HepG2 (cell line): ENCODE results near the gene TTBK1. TPM values are rescaled to one million over a fixed set of nuclear protein-coding genes. Genes with fewer than 3 reads are reported as not detected.

Experiments used
- MAFF ChIP-seq: IDR thresholded peaks from 2 replicates; pipeline ENCODE4 v1.6.1; 2011; ENCODE audit warnings: low read depth, low read length, improper control_type of control experiment
- MYPOP ChIP-seq: sonication (generic); formaldehyde crosslinking; IDR thresholded peaks from 2 replicates; pipeline ENCODE4 v1.8.1; 2023; ENCODE audit warnings: mild to moderate bottlenecking, moderate library complexity, missing genetic modification reagents
- PBX2 ChIP-seq: IDR thresholded peaks from 2 replicates; pipeline ENCODE4 v1.6.1; 2016; ENCODE audit warnings: control low read depth
- RBM22 ChIP-seq: fragments of 200-400 bp; formaldehyde crosslinking; optimal IDR thresholded peaks from 2 replicates; pipeline ENCODE3; 2017; ENCODE audit warnings: mild to moderate bottlenecking, low read length, moderate library complexity
- RXRA ChIP-seq: sonication (generic); formaldehyde crosslinking; IDR thresholded peaks from 2 replicates; pipeline ENCODE4 v1.5.1; 2020; ENCODE audit warnings: missing genetic modification reagents
- SKI ChIP-seq: fragments of 450-650 bp; IDR thresholded peaks from one replicate; pipeline ENCODE4 v1.6.1; 2018; ENCODE audit warnings: mild to moderate bottlenecking; ENCODE audit not compliant: partially characterized antibody
- SP140L ChIP-seq: sonication (generic); formaldehyde crosslinking; IDR thresholded peaks from 2 replicates; pipeline ENCODE4 v1.4.0; 2020; ENCODE audit warnings: missing genetic modification reagents, borderline replicate concordance
- TOPORS ChIP-seq: sonication (generic); formaldehyde crosslinking; IDR thresholded peaks from 2 replicates; pipeline ENCODE4 v1.8.0; 2023; ENCODE audit warnings: mild to moderate bottlenecking, missing genetic modification reagents
- ZNF367 ChIP-seq: sonication (generic); formaldehyde crosslinking; IDR thresholded peaks from 2 replicates; pipeline ENCODE4 v1.4.0; 2020; ENCODE audit warnings: missing genetic modification reagents, borderline replicate concordance
- ZNF570 ChIP-seq: sonication (generic); formaldehyde crosslinking; IDR thresholded peaks from 2 replicates; pipeline ENCODE4 v1.4.0; 2020; ENCODE audit warnings: mild to moderate bottlenecking, missing genetic modification reagents, borderline replicate concordance
- ZNF776 ChIP-seq: sonication (generic); formaldehyde crosslinking; IDR thresholded peaks from 2 replicates; pipeline ENCODE4 v1.4.0; 2020; ENCODE audit warnings: mild to moderate bottlenecking, missing genetic modification reagents
- ZNF781 ChIP-seq: sonication (generic); formaldehyde crosslinking; IDR thresholded peaks from 2 replicates; pipeline ENCODE4 v1.5.1; 2020; ENCODE audit warnings: borderline replicate concordance, mild to moderate bottlenecking, missing genetic modification reagents; ENCODE audit errors: not compliant biosample characterization
- polyA plus RNA-seq, 8 experiments: library from polyadenylated mRNA; depleted of rRNA in 3 of 8; stranded (reverse) in 7 of 8; unstranded in 1 of 8; fragments of >200 nt; fragmentation: Illumina TruSeq in 4 of 8; extraction: Trizol in 4 of 8; gene quantifications; 2 replicates each; pipeline versions ENCODE4 v1.2.1 to v1.2.3, GENCODE V29; 2011 to 2016; ENCODE audit warnings: low read depth in 4 of 8, missing spikeins in 1 of 8, mixed read lengths in 1 of 8; ENCODE audit not compliant: insufficient read depth in 1 of 8
- total RNA-seq, 5 experiments: library from RNA; depleted of rRNA; stranded (reverse); fragments of >200 nt; fragmentation: Illumina TruSeq; extraction: Trizol; gene quantifications; 2 replicates each; pipeline ENCODE4 v1.2.3, GENCODE V29; 2016; ENCODE audit warnings: low read depth in 1 of 5
- TF ChIP-seq, protein P1 (sequence below): sonication (generic); formaldehyde crosslinking; conservative IDR thresholded peaks from 2 replicates; pipeline ENCODE4 v1.4.0; 2020; ENCODE audit warnings: mild to moderate bottlenecking, missing genetic modification reagents, moderate library complexity
- TF ChIP-seq, protein P2 (sequence below): IDR thresholded peaks from 2 replicates; pipeline ENCODE4 v1.6.1; 2016; ENCODE audit warnings: low read depth
- TF ChIP-seq, protein P3 (sequence below): sonication (generic); formaldehyde crosslinking; IDR thresholded peaks from 2 replicates; pipeline ENCODE4 v1.4.0; 2020; ENCODE audit warnings: missing genetic modification reagents
- TF ChIP-seq, protein P4 (sequence below): sonication (generic); formaldehyde crosslinking; IDR thresholded peaks from 2 replicates; pipeline ENCODE4 v1.4.0; 2020; ENCODE audit warnings: low read depth, mild to moderate bottlenecking, missing genetic modification reagents

Gene TTBK1
- total and polyA plus RNA-seq, 2 of the 13 experiments (the other 11 are each of a cell fraction or from before 2014, with no cell fraction given): 0.24 to 0.33 TPM

GRCh38 chr6:43274127-43274915 is 31.0 kb downstream of the TTBK1 start (continued):
- TF ChIP-seq, protein P1, sequence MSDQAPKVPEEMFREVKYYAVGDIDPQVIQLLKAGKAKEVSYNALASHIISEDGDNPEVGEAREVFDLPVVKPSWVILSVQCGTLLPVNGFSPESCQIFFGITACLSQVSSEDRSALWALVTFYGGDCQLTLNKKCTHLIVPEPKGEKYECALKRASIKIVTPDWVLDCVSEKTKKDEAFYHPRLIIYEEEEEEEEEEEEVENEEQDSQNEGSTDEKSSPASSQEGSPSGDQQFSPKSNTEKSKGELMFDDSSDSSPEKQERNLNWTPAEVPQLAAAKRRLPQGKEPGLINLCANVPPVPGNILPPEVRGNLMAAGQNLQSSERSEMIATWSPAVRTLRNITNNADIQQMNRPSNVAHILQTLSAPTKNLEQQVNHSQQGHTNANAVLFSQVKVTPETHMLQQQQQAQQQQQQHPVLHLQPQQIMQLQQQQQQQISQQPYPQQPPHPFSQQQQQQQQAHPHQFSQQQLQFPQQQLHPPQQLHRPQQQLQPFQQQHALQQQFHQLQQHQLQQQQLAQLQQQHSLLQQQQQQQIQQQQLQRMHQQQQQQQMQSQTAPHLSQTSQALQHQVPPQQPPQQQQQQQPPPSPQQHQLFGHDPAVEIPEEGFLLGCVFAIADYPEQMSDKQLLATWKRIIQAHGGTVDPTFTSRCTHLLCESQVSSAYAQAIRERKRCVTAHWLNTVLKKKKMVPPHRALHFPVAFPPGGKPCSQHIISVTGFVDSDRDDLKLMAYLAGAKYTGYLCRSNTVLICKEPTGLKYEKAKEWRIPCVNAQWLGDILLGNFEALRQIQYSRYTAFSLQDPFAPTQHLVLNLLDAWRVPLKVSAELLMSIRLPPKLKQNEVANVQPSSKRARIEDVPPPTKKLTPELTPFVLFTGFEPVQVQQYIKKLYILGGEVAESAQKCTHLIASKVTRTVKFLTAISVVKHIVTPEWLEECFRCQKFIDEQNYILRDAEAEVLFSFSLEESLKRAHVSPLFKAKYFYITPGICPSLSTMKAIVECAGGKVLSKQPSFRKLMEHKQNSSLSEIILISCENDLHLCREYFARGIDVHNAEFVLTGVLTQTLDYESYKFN (CRISPR knock-in tag): no peak
- TF ChIP-seq SP140L (CRISPR knock-in tag): no peak
- TF ChIP-seq ZNF570 (CRISPR knock-in tag): no peak
- TF ChIP-seq, protein P2, sequence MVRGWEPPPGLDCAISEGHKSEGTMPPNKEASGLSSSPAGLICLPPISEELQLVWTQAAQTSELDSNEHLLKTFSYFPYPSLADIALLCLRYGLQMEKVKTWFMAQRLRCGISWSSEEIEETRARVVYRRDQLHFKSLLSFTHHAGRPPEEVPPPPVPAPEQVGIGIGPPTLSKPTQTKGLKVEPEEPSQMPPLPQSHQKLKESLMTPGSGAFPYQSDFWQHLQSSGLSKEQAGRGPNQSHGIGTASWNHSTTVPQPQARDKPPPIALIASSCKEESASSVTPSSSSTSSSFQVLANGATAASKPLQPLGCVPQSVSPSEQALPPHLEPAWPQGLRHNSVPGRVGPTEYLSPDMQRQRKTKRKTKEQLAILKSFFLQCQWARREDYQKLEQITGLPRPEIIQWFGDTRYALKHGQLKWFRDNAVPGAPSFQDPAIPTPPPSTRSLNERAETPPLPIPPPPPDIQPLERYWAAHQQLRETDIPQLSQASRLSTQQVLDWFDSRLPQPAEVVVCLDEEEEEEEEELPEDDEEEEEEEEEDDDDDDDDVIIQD (CRISPR knock-in tag): no peak; the same call in 1 of the 2 replicates
- no peak for TF ChIP-seq PBX2 (CRISPR knock-in tag)
- no peak for TF ChIP-seq RXRA (CRISPR knock-in tag)
- no peak for TF ChIP-seq MYPOP (CRISPR knock-in tag)
- no peak for TF ChIP-seq ZNF776
- TF ChIP-seq SKI: no peak
- TF ChIP-seq, protein P3, sequence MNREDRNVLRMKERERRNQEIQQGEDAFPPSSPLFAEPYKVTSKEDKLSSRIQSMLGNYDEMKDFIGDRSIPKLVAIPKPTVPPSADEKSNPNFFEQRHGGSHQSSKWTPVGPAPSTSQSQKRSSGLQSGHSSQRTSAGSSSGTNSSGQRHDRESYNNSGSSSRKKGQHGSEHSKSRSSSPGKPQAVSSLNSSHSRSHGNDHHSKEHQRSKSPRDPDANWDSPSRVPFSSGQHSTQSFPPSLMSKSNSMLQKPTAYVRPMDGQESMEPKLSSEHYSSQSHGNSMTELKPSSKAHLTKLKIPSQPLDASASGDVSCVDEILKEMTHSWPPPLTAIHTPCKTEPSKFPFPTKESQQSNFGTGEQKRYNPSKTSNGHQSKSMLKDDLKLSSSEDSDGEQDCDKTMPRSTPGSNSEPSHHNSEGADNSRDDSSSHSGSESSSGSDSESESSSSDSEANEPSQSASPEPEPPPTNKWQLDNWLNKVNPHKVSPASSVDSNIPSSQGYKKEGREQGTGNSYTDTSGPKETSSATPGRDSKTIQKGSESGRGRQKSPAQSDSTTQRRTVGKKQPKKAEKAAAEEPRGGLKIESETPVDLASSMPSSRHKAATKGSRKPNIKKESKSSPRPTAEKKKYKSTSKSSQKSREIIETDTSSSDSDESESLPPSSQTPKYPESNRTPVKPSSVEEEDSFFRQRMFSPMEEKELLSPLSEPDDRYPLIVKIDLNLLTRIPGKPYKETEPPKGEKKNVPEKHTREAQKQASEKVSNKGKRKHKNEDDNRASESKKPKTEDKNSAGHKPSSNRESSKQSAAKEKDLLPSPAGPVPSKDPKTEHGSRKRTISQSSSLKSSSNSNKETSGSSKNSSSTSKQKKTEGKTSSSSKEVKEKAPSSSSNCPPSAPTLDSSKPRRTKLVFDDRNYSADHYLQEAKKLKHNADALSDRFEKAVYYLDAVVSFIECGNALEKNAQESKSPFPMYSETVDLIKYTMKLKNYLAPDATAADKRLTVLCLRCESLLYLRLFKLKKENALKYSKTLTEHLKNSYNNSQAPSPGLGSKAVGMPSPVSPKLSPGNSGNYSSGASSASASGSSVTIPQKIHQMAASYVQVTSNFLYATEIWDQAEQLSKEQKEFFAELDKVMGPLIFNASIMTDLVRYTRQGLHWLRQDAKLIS (CRISPR knock-in tag): no peak
- TF ChIP-seq, protein P4, sequence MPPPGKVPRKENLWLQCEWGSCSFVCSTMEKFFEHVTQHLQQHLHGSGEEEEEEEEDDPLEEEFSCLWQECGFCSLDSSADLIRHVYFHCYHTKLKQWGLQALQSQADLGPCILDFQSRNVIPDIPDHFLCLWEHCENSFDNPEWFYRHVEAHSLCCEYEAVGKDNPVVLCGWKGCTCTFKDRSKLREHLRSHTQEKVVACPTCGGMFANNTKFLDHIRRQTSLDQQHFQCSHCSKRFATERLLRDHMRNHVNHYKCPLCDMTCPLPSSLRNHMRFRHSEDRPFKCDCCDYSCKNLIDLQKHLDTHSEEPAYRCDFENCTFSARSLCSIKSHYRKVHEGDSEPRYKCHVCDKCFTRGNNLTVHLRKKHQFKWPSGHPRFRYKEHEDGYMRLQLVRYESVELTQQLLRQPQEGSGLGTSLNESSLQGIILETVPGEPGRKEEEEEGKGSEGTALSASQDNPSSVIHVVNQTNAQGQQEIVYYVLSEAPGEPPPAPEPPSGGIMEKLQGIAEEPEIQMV (CRISPR knock-in tag): no peak
- no peak for TF ChIP-seq RBM22
- TF ChIP-seq MAFF: no peak
- no peak for TF ChIP-seq TOPORS (CRISPR knock-in tag)
- no peak for TF ChIP-seq ZNF781 (CRISPR knock-in tag)
- TF ChIP-seq ZNF367 (CRISPR knock-in tag): no peak
